ENCODE data around the gene ANTXR1. TPM values are rescaled to one million over a fixed set of nuclear protein-coding genes. Genes with fewer than 3 reads are reported as not detected.

The ANTXR1 gene
- total RNA-seq, 1 experiment from 2014 or later, result 37.3 TPM

GRCh38 chr2:69201259-69201658 lies 188.3 kb downstream of the ANTXR1 start:
- H3K4me1 Mint-ChIP-seq, result peaks cover 0 to 7% of the 10 kb centered on the region in 2 experiments; a peak in 2 of 4 replicates
- no peak overlapping the region for H4K8ac ChIP-seq (replicated peaks; ENCODE audit: insufficient read length, low read depth, low read length)
- H3K27me3 ChIP-seq (ENCODE audit: insufficient read depth, low read length), result no peaks in the 10 kb centered on the region
- no peak overlapping the region for H3K18ac ChIP-seq (ENCODE audit: insufficient read length, low read depth, low read length)
- no peak overlapping the region for H4K5ac ChIP-seq (ENCODE audit: insufficient read length, low read depth, low read length)
- no peak overlapping the region for H3K56ac ChIP-seq (ENCODE audit: insufficient read length, low read depth, low read length)
- H4K91ac ChIP-seq (ENCODE audit: insufficient read length, low read depth, low read length), result no peak overlapping the region
- H3K9ac ChIP-seq (ENCODE audit: extremely low read depth, insufficient read length, low read length), result no peak overlapping the region
- H3K4ac ChIP-seq (ENCODE audit: low read depth, low read length), result no peak overlapping the region
- WGBS (ENCODE audit: extremely low coverage, insufficient read length, low lambda C conversion rate), result no CpG with 5 or more reads among the region's 7 CpGs
- no peak overlapping the region for H3K4me3 Mint-ChIP-seq
- H3K4me2 ChIP-seq (ENCODE audit: insufficient read depth, insufficient read length, low read length), result no peak overlapping the region
- no peak for DNase-seq
- H2BK15ac ChIP-seq (ENCODE audit: low read depth, low read length), result no peak overlapping the region
- no peaks in the 10 kb centered on the region for H3K27me3 Mint-ChIP-seq (ENCODE audit: low read depth)
- peaks cover 5 to 18% (median 14%) of the 10 kb centered on the region in 3 experiments; a peak in 5 of 7 replicates for H3K36me3 Mint-ChIP-seq (ENCODE audit: insufficient read depth in 1 of 3, low read depth in 3 of 3)
- no peak overlapping the region for H2BK120ac ChIP-seq (ENCODE audit: low read depth, low read length, poor library complexity, severe bottlenecking)
- H3K23me2 ChIP-seq (ENCODE audit: insufficient read length, low read depth, low read length, poor library complexity, severe bottlenecking), result no peaks in the 10 kb centered on the region
- H2BK20ac ChIP-seq (ENCODE audit: low read depth, low read length, poor library complexity, severe bottlenecking), result no peak overlapping the region
- no peaks in the 10 kb centered on the region for H3K9me3 Mint-ChIP-seq
- H3T11ph ChIP-seq (ENCODE audit: low read length), result no peak overlapping the region
- H3K27ac ChIP-seq (ENCODE audit: insufficient read length, low read depth, low read length), result no peak overlapping the region
- H3K79me2 ChIP-seq (ENCODE audit: insufficient read depth, low read length), result no peaks in the 10 kb centered on the region
- H4K20me1 ChIP-seq (ENCODE audit: control insufficient read depth, insufficient read depth, insufficient read length), result no peaks in the 10 kb centered on the region
- TF ChIP-seq CTCF (conservative IDR thresholded peaks at IDR 0.05), result no peak
- no peaks in the 10 kb centered on the region for H3K4me1 ChIP-seq (ENCODE audit: insufficient read depth, low read length)
- H3K14ac ChIP-seq (ENCODE audit: insufficient read depth, low read length), result no peak overlapping the region; the same call in 1 of the 2 replicates
- H3K27ac Mint-ChIP-seq, result no peak overlapping the region
- no peak overlapping the region for H2BK5ac ChIP-seq (ENCODE audit: insufficient read length, low read length)
- no peaks in the 10 kb centered on the region for H3K79me1 ChIP-seq (ENCODE audit: insufficient read depth, low read depth, low read length, poor library complexity, severe bottlenecking)
- no peak overlapping the region for H2AFZ ChIP-seq (ENCODE audit: low read length)
- no peak overlapping the region for H3K23ac ChIP-seq (ENCODE audit: insufficient read length, low read depth, low read length)
- H2BK12ac ChIP-seq (ENCODE audit: insufficient read length, low read depth, low read length), result no peak overlapping the region
- H2AK5ac ChIP-seq (ENCODE audit: insufficient read length, low read length), result no peak overlapping the region
- H3K9me3 ChIP-seq (ENCODE audit: control insufficient read depth, low read depth, low read length), result no peaks in the 10 kb centered on the region
